Epithelial cell of proximal tubule (primary cell): ENCODE results near the gene BBX. TPM values are rescaled to one million over a fixed set of nuclear protein-coding genes. Genes with fewer than 3 reads are reported as not detected.
A peak's percentile ranks its signal among the peaks of the same experiment; 100 is the strongest.

Experiments used
- DNase-seq: peaks from one replicate; pipeline ENCODE4 v3.0.0-alpha.2; 2011; ENCODE audit warnings: low read depth
- H3K4me3 ChIP-seq: 2 replicates; pipeline ENCODE4 v1.5.1; 2011; ENCODE audit warnings: low read depth, mild to moderate bottlenecking, low read length
- CTCF ChIP-seq: conservative IDR thresholded peaks from 2 replicates; pipeline ENCODE4 v1.5.1; 2012; ENCODE audit warnings: low read depth, mild to moderate bottlenecking, low read length
- total RNA-seq: library from RNA; depleted of rRNA; stranded (reverse); fragments of >200 nt; gene quantifications from 2 replicates; pipeline ENCODE4 v1.2.3, GENCODE V29; 2015

Gene BBX
- total RNA-seq, 1 donor from 2014 or later, result 35.7 TPM

- no peak for TF ChIP-seq CTCF
- no peak for DNase-seq
- no peak overlapping the region for H3K4me3 ChIP-seq
These were observed 320.2 kb downstream of the BBX start for GRCh38 chr3:107842940-107843339.

GRCh38 chr3:107845380-107846278 is 322.9 kb downstream of the BBX start:
- no peak for DNase-seq
- TF ChIP-seq CTCF, result no peak
- no peak overlapping the region for H3K4me3 ChIP-seq

- TF ChIP-seq CTCF, result peak; percentile 85
- no peak for DNase-seq
- H3K4me3 ChIP-seq, result no peak overlapping the region
These were observed 323.6 kb downstream of the BBX start for GRCh38 chr3:107846279-107846852.

- no peak overlapping the region for H3K4me3 ChIP-seq
- TF ChIP-seq CTCF, result no peak
- DNase-seq, result no peak
These were observed 325.0 kb downstream of the BBX start for GRCh38 chr3:107847791-107848190.

- no peak overlapping the region for H3K4me3 ChIP-seq
- TF ChIP-seq CTCF, result no peak
- no peak for DNase-seq
These were observed 325.7 kb downstream of the BBX start for GRCh38 chr3:107848351-107848915.

- TF ChIP-seq CTCF, result no peak
- DNase-seq, result no peak
- no peak overlapping the region for H3K4me3 ChIP-seq
These were observed 327.9 kb downstream of the BBX start for GRCh38 chr3:107850681-107851080.
